Stimulated activated CD8-positive, alpha-beta memory T cell treated with anti-CD3 and anti-CD28 coated beads, Interleukin-4, amount 100 ng/mL, for 4 hours (primary cell): ENCODE results near the gene STK11.
"Not testable (repeated sequence)": the region's sequence is repeated elsewhere in the genome, so short reads cannot be mapped to it uniquely, and the experiment has no call there.

ENCODE experiments used
- DNase-seq, 2 donors: peaks; one replicate each; pipeline ENCODE4 v3.0.0-alpha.2; 2020; ENCODE audit warnings: low read depth in 2 of 2, low spot score in 1 of 2

Gene STK11

GRCh38 chr19:1168572-1169410 is 36.8 kb upstream of the STK11 start:
- DNase-seq, result no peak

GRCh38 chr19:1169411-1169791 is 36.2 kb upstream of the STK11 start:
- DNase-seq, result no peak

GRCh38 chr19:1169921-1170885 is 35.4 kb upstream of the STK11 start:
- DNase-seq, result no peak

GRCh38 chr19:1170938-1171754 is 34.4 kb upstream of the STK11 start:
- no peak for DNase-seq

- no peak for DNase-seq
Measured at GRCh38 chr19:1171755-1172352, 33.7 kb upstream of the STK11 start.

GRCh38 chr19:1172353-1173158 is 33.0 kb upstream of the STK11 start:
- no peak for DNase-seq

- DNase-seq, result no peak
Measured at GRCh38 chr19:1173159-1173844, 32.3 kb upstream of the STK11 start.

- peak; percentile 73 to 88 for DNase-seq
Measured at GRCh38 chr19:1173845-1174809, 31.5 kb upstream of the STK11 start, which contains the start of gene SBNO2. Gene SBNO2 (minus strand): TSS chr19:1174268. CDS start chr19:1154276, 19,992 bp downstream.

- no peak for DNase-seq
Measured at GRCh38 chr19:1177322-1178114, 28.1 kb upstream of the STK11 start.

- DNase-seq, result no peak
Measured at GRCh38 chr19:1181606-1182005, 24.0 kb upstream of the STK11 start.

GRCh38 chr19:1182068-1182467 is 23.5 kb upstream of the STK11 start:
- no peak for DNase-seq

GRCh38 chr19:1182727-1183126 is 22.9 kb upstream of the STK11 start:
- no peak for DNase-seq

GRCh38 chr19:1183543-1184172 is 21.9 kb upstream of the STK11 start:
- no peak for DNase-seq

GRCh38 chr19:1189419-1189818 is 16.2 kb upstream of the STK11 start:
- DNase-seq, result no peak

GRCh38 chr19:1199531-1199930 is 6.0 kb upstream of the STK11 start:
- no peak for DNase-seq

GRCh38 chr19:1200614-1201013 is 5.0 kb upstream of the STK11 start:
- not testable (repeated sequence) for DNase-seq
